A673 (cell line): Measurements from ENCODE around the gene TBC1D22A.

ENCODE experiments used
- EZH2 ChIP-seq: fragments of 200-600 bp; sonication (generic); IDR thresholded peaks from 2 replicates; pipeline ENCODE4 v1.6.1; 2017; ENCODE audit warnings: borderline replicate concordance, low read depth, mild to moderate bottlenecking, mixed read lengths, antibody characterized with exemption, low read length; ENCODE audit not compliant: poor library complexity, severe bottlenecking
- TF ChIP-seq, protein P1 (sequence below): fragments of 300-800, 200-600 bp; sonication (generic); conservative IDR thresholded peaks from 2 replicates; pipeline ENCODE4 v1.5.1; 2017; ENCODE audit warnings: low read depth, mild to moderate bottlenecking, antibody characterized with exemption, low read length, moderate library complexity, mixed read lengths

DNA sequence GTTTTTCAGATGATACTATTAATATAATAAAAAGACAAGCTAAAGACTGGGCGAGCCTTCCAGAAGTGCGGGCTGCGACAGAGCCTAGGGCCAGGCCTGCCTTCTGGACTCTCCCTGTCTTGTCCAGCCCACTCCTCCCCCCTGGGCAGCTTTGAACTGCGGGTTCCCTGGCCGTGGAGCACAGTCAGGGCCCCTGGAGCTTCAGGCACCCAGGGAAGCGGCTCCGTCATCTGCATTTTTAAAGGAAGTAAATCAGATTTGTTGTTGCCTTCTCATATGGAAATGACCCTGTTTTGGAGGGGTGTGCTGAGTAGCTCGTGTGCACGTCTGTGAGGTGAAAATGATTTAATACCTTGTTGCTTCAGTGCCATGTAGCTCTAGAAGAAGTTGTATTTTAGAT, 265.3 kb downstream of the TBC1D22A start:
- TF ChIP-seq, protein P1, sequence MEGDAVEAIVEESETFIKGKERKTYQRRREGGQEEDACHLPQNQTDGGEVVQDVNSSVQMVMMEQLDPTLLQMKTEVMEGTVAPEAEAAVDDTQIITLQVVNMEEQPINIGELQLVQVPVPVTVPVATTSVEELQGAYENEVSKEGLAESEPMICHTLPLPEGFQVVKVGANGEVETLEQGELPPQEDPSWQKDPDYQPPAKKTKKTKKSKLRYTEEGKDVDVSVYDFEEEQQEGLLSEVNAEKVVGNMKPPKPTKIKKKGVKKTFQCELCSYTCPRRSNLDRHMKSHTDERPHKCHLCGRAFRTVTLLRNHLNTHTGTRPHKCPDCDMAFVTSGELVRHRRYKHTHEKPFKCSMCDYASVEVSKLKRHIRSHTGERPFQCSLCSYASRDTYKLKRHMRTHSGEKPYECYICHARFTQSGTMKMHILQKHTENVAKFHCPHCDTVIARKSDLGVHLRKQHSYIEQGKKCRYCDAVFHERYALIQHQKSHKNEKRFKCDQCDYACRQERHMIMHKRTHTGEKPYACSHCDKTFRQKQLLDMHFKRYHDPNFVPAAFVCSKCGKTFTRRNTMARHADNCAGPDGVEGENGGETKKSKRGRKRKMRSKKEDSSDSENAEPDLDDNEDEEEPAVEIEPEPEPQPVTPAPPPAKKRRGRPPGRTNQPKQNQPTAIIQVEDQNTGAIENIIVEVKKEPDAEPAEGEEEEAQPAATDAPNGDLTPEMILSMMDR, result no peak
- TF ChIP-seq EZH2, result no peak
